Measurements from ENCODE around the gene IL21R.

IL21R gene

GRCh38 chr16:27485126-27485525, 83.2 kb downstream of the IL21R start:
- no peak for DNase-seq (ENCODE audit: low spot score)

DNA sequence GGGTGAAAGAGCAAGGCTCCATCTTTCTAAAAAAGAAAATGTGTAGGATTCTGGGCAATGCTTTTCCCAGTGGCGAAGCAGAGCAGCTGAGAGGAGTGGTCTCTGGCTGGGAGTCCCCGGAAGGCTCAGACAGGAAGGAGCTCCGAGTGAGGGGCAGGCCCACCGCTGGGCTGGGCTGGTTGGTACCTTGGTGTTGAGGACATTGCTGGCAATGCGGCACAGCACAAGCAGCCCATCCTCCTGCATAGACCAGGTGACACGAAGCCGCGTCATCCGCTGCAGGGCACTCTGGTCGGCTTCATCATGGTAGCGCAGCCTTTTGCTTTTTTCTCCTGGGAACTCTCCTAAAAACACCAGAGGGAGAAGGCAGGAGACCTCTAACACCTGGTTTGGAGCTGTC, 83.8 kb downstream of the IL21R start:
- no peak for DNase-seq (ENCODE audit: low spot score)

- DNase-seq (ENCODE audit: low spot score), result no peak
Measured at GRCh38 chr16:27486344-27486743, 84.4 kb downstream of the IL21R start.

GRCh38 chr16:27486760-27487159, 84.8 kb downstream of the IL21R start:
- no peak for DNase-seq (ENCODE audit: low spot score)

DNA sequence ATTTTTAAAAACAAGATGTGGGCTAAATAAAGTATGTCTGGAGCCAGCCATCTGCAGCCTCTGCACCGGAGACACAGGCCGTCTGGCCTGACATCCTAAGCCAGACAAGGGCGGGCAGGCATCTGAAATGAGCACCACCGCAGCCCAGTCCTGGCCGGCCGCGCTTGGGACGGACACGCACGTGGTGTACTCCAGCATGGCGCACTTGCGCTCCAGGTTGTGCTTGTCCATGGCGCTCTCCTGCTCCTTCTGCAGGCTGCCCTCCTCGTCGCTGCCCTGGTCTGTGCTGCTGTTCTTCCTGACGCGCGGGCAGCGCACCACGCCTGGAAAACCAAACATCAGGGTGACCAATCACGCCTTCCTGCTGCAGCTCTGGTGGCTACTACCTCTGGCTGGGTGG, 87.4 kb downstream of the IL21R start:
- no peak for DNase-seq (ENCODE audit: low spot score)

DNA sequence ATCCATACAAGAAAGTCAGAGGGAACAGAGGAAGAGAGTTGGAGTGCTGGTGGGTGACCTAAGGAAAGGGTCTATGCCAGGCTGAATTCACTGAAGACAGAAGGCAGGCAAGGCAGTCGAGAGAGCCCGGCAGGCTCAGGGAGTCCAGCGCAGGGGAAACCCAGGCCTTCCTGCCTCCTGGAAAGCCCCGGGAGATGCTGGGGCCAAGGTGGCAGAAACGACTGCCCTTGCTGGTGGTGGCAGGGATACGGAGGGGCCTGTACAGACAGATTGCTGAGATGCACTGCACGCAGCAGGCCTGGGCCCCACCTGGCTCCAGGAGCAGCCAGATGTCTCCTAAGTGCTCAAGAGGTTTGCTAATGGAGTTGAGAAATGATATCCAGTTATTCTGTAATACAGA, 87.9 kb downstream of the IL21R start:
- no peak for DNase-seq (ENCODE audit: low spot score)

GRCh38 chr16:27491894-27492587, 90.1 kb downstream of the IL21R start:
- DNase-seq (ENCODE audit: low spot score), result no peak

DNA sequence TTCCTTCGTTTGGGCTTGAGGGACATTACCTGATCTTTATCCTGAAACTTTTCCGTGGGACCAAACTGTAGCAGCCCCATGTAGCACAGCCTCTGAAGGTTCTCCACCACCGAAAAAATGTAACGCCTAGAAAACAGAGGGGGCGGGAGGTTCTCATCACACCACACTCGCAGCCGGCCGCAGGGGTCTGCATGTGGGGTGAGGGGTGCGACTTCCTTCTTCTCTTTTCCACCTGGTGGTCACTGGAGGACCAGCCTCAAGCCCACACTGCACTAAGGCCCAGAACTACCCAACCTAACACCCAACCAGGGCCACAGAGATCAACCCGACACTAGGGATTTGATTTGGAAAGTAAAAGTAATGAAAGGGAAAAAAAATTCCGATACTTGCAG, 90.6 kb downstream of the IL21R start:
- DNase-seq (ENCODE audit: low spot score), result no peak

DNA sequence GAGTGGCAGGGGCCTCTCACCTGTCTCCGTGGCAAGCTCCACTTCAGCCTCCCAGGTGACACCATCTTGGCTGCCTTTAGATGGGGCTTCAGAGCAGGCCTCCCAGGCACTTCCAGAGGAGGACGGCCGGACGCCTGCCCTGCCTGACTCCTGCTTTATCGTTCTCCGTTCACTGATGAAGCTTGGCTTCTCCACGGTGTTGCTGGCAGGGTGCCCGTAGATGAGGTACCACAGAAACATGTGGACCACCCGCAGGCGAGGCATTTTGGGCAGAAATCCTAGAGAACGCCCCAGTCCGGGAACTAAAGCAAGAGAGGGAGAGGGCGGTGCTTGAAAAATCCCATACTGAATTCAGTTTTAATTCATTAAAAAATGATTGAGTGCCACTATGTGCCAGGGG, 93.2 kb downstream of the IL21R start:
- DNase-seq (ENCODE audit: low spot score), result peak; percentile 71

GRCh38 chr16:27498031-27498825, 96.3 kb downstream of the IL21R start:
- peak; percentile 28 for DNase-seq (ENCODE audit: low spot score)

DNA sequence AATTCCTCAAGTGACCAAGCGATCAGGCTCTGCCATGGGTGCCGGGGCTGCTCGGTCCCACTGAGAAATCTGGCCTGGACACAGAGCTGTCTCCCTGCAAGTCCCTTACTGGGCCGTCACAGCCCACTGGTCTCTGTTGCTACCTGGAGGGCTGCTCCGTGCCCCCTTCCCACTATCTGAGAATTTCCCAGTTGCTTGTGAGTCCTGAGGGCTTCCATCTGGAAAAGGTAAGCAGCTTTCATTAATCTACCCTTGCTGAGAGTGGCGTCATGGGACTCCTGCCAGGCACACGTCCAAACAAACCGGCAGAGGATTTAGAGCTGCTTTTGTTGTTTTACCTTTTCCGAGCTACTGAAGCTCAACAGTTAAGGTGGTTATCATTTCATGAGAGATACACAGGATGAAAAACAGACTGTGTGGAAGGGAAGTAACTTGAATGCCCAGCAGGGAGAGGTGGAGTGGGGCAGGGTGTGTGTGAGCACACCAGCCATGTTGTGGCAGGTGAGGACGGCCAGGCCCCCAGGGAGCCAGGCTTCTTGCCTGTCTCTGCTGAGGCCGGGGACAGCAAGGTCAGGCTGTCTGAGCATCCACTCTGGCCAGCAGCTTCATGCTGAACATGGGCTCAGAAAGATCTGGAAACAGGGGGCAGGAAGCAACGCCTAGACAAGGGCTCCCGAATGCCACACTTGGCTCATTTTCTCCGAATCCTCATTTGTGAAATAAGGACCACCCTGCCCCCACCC, 97.1 kb downstream of the IL21R start:
- DNase-seq (ENCODE audit: low spot score), result no peak

DNA sequence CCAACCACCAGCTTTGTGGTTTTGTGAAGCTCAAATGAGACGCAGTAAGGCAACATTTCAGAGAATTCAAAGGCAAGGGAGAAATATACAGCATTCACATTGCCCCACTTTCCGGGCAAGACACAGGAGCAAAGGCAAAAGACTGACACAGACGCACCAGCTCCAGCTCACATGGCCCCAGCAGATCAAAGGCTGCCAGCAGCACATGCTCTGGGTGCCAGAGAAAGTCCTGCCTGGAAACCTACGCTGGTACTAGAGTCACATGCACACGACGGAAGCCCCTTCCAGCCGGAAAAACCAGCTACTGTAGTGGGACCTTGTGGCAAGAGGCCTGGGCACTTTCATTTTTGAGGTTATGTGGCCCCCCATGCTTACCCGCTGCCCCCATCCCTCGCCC, 97.7 kb downstream of the IL21R start:
- no peak for DNase-seq (ENCODE audit: low spot score)

DNA sequence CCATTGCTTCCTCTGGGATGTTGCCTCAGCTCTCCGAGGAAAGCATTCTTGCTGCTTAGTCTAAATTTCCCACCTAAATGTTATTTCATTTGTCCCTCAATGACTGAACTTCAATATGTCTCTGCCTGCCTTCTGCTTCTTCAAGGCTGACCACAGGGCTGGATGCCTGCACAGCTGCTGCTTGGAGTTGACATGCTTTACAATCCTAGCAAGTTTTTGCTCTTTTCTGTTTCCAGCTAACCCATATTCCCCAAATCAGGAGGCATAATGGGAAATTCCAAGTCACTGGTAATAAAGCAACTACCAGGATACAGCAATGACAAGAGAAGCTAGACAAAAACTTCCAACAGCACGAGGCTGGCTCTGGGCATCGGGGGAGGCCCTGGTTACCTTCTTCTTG, 98.8 kb downstream of the IL21R start:
- DNase-seq (ENCODE audit: low spot score), result no peak
